Activated CD8-positive, alpha-beta memory T cell treated with anti-CD3 and anti-CD28 coated beads, Interleukin-2, amount 10 ng/mL, durations not matched to agents 7 days and 5 days (primary cell): ENCODE measurements around the gene ANXA9. TPM values are rescaled to one million over a fixed set of nuclear protein-coding genes. Genes with fewer than 3 reads are reported as not detected.

Experiments
- ATAC-seq: fragments of 150-1000 bp; cut with Tn5 transposase; one replicate; pipeline ENCODE4 v1.10.0; 2021; ENCODE audit warnings: moderate library complexity
- CTCF ChIA-PET: fragments of 350-600 bp; sonication (Branson Sonifier 250); formaldehyde crosslinking; loops from one replicate; lab custom pipeline; 2021; ENCODE audit warnings: antibody characterized with exemption; lab: Charles Lee
- DNase-seq: peaks from one replicate; pipeline ENCODE4 v3.0.0-alpha.2; 2020
- H3K27ac Mint-ChIP-seq: one replicate; pipeline ENCODE4 v1.8.0; 2021; ENCODE audit warnings: mild to moderate bottlenecking, mixed read lengths
- H3K27me3 Mint-ChIP-seq: one replicate; pipeline ENCODE4 v1.8.0; 2021; ENCODE audit warnings: mixed read lengths
- H3K36me3 Mint-ChIP-seq: one replicate; pipeline ENCODE4 v1.8.0; 2021; ENCODE audit warnings: mild to moderate bottlenecking, mixed read lengths
- H3K4me1 Mint-ChIP-seq: one replicate; pipeline ENCODE4 v1.8.0; 2021; ENCODE audit warnings: mixed read lengths
- H3K4me3 Mint-ChIP-seq: one replicate; pipeline ENCODE4 v1.8.0; 2021; ENCODE audit warnings: mild to moderate bottlenecking, moderate library complexity, mixed read lengths
- H3K9me3 Mint-ChIP-seq: one replicate; pipeline ENCODE4 v1.8.0; 2022; ENCODE audit warnings: low read depth, mixed read lengths
- total RNA-seq, 2 experiments: library from RNA; stranded (reverse); gene quantifications; one replicate each; pipeline ENCODE4 v1.2.3, GENCODE V29; 2021

The ANXA9 gene
- total RNA-seq, 2 experiments from 2014 or later, result 0.23 TPM; not detected in 1

DNA sequence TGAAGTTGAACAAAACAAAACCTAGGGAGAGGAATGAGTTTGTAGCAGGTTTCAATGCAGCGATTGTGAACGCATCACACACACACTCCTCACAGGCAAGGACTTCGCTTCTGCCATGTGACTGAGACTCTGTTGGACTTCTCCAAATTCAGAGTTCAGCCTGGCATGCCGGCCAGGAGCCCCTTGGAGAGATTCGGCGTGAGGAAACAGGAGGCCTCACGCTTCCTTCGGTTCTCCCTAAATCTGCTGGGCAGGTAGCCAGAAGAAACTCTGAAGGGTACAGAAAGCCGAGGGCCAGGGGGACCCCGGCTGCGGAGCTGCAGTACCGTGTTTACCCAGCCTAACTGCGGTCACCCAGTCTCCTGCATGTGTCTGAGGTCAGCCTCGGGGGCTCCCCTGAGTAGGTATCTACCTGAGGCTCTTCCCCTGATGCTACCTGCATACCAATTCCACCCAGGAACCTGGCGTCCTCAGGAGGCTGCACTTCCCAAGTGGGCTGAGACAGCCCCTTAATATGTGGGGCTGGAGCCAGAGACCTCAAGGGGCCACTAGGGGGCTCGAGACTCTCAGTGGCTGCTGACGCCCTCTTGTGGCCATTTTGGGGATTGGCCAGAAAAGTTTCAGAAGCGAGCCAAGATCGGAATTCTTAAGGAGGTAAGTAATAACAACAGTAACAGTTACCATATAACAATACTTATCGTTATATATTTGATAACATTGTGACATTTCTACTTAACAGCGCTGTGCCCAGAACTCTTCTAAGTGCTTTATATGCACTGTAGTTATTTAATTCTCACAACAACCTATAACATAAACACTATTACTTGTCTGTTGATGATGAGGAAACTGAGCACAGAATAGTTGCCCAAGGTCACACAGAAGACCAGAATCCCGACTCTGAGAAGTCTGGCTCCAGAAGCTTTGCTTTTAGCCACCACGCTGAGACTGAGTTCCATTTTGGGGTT is 2.7 kb upstream of the ANXA9 start:
- Mint-ChIP-seq H3K9me3 (no peaks in the 10 kb centered on the region), H3K4me3 (peak overlapping the region; percentile 30), H3K36me3 (no peaks in the 10 kb centered on the region), H3K27ac (peak overlapping the region; percentile 34), H3K4me1 (peaks cover 30% of the 10 kb centered on the region), H3K27me3 (no peaks in the 10 kb centered on the region)
- ATAC-seq (peak; percentile 70), DNase-seq (peak; percentile 92)
- CTCF ChIA-PET, result interaction anchor here (0.6 to 8.1 kb wide), 20 partner anchors 9 to 900 kb away, joined by 3 to 104 read pairs (median 4); partner anchors contain the start of genes ENSA, GOLPH3L and MINDY1

DNA sequence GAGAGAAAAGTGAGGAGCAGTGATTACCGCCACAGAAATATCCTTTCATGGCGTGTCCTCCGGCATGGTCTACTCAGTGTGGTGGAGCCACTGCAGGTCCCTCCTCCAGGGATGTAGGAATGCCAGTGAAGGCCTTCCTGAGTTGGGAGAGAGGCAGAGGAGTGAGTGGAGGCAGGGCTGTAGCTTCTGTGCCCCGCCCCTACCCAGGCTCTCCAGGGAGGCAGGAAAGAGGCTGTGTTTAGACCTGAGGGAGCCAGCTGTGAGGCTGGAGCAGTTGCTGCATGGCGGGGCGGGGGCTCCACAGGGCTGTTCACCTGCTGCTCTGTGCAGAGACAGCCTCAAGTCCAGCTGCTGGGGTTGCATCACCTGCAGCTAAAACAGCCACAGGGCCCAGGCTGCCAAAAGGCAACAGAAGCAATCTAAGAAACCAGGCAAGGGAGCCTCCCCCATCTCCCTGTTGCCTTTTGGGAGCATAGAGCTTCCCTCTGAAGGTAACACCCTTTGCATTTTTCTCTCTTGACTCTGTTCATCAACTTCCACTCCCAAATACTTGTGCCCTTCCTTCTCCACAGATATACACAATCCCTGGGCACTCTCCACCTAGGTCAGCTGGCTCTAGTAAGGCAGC is 801 bp upstream of the ANXA9 start:
- CTCF ChIA-PET, result interaction anchor here (0.7 to 8.1 kb wide), 7 partner anchors 9 to 413 kb away, joined by 3 to 104 read pairs (median 3); partner anchors contain the start of genes GABPB2, MINDY1 and TNFAIP8L2
- Mint-ChIP-seq H3K27me3 (no peaks in the 10 kb centered on the region), H3K4me1 (peaks cover 22% of the 10 kb centered on the region), H3K36me3 (no peaks in the 10 kb centered on the region), H3K4me3 (no peak overlapping the region), H3K27ac (no peak overlapping the region), H3K9me3 (no peaks in the 10 kb centered on the region)
- DNase-seq (no peak), ATAC-seq (no peak)

DNA sequence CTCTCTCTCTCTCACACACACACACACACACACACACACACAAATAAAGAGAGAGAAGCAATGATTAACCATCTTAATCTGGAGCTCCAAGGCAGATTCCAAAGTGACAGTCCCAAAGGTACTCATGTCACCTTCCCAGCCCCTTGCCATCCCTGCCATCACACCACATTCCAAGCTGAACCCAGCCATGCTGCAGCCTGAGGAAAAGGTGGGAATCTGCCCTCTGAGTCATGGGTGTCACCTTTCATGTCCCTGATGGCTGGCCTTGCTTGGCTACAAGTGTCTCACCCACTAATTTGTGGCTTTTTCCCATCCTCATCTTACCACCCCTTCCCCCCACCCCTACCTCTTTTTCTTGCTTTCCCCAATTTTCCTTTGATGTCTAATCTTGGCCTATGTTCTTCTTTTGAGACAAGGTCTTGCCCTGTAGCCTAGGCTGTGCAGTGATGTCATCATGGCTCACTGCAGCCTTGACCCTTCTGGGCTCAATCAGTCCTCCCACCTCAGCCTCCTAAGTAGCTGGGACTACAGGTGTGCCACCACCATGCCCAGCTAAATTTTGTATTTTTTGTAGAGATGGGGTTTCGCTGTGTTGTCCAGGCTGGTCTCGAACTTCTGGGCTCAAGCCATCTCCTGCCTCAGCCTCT is 3.2 kb downstream of the ANXA9 start:
- Mint-ChIP-seq H3K27ac (no peak overlapping the region), H3K9me3 (no peaks in the 10 kb centered on the region), H3K36me3 (no peaks in the 10 kb centered on the region), H3K27me3 (no peaks in the 10 kb centered on the region), H3K4me3 (no peak overlapping the region), H3K4me1 (peaks cover 3% of the 10 kb centered on the region)
- DNase-seq (no peak), ATAC-seq (no peak)
- CTCF ChIA-PET, result interaction anchor here (1.0 to 2.9 kb wide), 3 partner anchors 10 to 40 kb away, joined by 3 to 18 read pairs (median 5); partner anchors contain the start of gene MINDY1

DNA sequence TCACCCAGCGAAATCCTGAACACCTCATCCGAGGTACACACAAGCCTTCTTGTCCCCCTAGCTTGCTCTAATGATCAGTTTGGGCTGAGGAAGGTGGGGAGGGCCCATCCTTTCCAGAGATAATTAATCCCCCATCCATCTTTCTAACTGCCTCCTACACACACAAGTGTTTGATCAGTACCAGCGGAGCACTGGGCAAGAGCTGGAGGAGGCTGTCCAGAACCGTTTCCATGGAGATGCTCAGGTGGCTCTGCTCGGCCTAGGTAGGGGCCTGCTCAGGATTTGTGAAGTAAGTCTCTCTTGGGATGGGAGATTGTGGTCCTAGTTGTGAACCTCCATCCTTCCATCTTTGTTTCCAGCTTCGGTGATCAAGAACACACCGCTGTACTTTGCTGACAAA is 5.8 kb downstream of the ANXA9 start:
- Mint-ChIP-seq H3K27ac (no peak overlapping the region), H3K4me3 (no peak overlapping the region), H3K4me1 (peaks cover 3% of the 10 kb centered on the region), H3K27me3 (no peaks in the 10 kb centered on the region), H3K36me3 (no peaks in the 10 kb centered on the region), H3K9me3 (no peaks in the 10 kb centered on the region)
- ATAC-seq, result no peak
- CTCF ChIA-PET, result interaction anchor here (1.0 kb wide), 1 partner anchor 9 kb away, joined by 5 read pairs; no protein-coding TSS in a partner anchor
- DNase-seq, result no peak

DNA sequence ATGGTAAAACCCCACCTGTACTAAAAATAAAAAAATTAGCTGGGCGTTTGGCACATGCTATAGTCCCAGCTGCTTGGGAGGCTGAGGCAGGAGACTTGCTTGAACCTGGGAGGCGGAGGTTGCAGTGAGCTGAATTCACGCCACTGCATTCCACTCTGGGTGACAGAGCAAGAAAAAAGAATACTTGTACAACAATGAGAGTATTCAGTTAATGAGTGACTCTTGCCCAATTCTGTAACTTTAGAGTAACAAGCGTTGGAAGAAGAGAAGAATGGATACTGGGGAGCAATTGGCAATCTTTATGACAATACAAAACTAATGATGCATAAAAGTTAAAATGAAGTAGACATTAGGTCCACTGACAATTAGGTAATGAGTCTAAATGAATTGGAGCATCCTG is 10.5 kb downstream of the ANXA9 start:
- Mint-ChIP-seq H3K27ac (no peak overlapping the region), H3K4me1 (peaks cover 10% of the 10 kb centered on the region), H3K36me3 (no peaks in the 10 kb centered on the region), H3K9me3 (no peaks in the 10 kb centered on the region), H3K27me3 (no peaks in the 10 kb centered on the region), H3K4me3 (no peak overlapping the region)
- ATAC-seq (no peak), DNase-seq (no peak)
- CTCF ChIA-PET, result interaction anchor here (1.5 kb wide), 1 partner anchor 15 kb away, joined by 3 read pairs; no protein-coding TSS in a partner anchor

DNA sequence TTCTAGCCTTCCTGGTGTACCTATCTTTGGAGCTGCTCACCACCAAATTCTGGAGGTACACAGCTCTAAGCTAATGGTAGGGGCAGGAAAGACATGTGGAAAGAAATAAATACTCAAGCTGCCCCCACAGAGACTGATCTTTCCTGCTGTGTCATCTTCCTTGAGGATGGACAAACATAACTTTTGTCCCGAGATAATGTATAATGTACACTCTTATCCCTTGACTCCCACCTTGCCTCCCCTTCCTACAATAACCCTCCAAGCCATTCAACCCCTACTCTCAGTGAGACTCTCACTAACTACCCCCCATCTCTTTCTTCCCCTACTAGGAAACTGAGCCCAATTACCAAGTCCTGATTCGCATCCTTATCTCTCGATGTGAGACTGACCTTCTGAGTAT is 12.2 kb downstream of the ANXA9 start:
- no peaks in the 10 kb centered on the region for H3K9me3 Mint-ChIP-seq
- no peak overlapping the region for H3K27ac Mint-ChIP-seq
- CTCF ChIA-PET, result interaction anchor here (5.2 to 7.3 kb wide), 2 partner anchors 12 to 15 kb away, joined by 81 to 104 read pairs; partner anchors contain the start of genes ANXA9 and MINDY1
- H3K27me3 Mint-ChIP-seq, result no peaks in the 10 kb centered on the region
- DNase-seq (no peak), ATAC-seq (no peak)
- peaks cover 11% of the 10 kb centered on the region for H3K4me1 Mint-ChIP-seq
- H3K36me3 Mint-ChIP-seq, result no peaks in the 10 kb centered on the region
- no peak overlapping the region for H3K4me3 Mint-ChIP-seq

DNA sequence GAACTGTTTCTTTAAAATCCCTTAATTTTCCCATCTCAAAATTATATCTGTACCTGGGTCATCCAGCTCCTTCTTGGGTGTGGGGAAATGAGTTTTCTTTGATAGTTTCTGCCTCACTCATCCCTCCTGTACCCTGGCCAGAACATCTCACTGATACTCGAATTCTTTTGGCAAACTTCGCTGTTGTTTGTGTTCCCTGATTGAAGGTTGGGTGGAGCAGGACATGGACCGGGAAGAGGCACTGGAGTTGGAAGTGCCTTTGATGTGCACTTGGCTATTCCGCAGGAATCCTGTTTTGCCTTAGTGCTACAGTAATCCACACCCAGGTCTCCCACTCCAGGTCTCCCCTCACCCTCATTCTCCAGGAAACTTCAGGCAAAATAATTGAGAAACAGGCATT is 13.4 kb downstream of the ANXA9 start:
- H3K4me3 Mint-ChIP-seq, result peak overlapping the region; percentile 23
- ATAC-seq (no peak), DNase-seq (no peak)
- H3K27ac Mint-ChIP-seq, result peak overlapping the region; percentile 49
- H3K27me3 Mint-ChIP-seq, result no peaks in the 10 kb centered on the region
- H3K36me3 Mint-ChIP-seq, result no peaks in the 10 kb centered on the region
- CTCF ChIA-PET, result interaction anchor here (0.6 to 7.3 kb wide), 28 partner anchors 9 to 740 kb away, joined by 3 to 104 read pairs (median 3); partner anchors contain the start of genes ANXA9 and MINDY1
- peaks cover 15% of the 10 kb centered on the region for H3K4me1 Mint-ChIP-seq
- no peaks in the 10 kb centered on the region for H3K9me3 Mint-ChIP-seq

DNA sequence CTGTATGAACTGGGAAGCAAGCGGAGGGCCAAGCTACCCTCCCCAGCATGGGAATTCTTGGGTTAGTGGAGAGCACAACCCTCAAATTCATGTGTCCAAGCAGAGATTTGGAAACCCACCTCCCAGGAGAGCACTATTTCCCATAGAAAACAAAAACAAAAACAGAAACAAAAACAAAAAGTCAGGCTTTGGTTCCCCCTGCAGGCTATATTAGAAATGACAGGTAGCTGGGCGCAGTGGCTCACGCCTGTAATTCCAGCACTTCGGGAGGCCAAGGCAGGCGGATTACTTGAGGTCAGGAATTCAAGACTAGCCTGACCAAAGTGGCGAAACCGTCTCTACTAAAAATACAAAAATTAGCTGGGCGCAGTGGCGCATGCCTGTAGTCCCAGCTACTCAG is 13.8 kb downstream of the ANXA9 start:
- ATAC-seq (peak; percentile 46), DNase-seq (peak; percentile 56)
- no peaks in the 10 kb centered on the region for H3K36me3 Mint-ChIP-seq
- no peaks in the 10 kb centered on the region for H3K9me3 Mint-ChIP-seq
- H3K27ac Mint-ChIP-seq, result peak overlapping the region; percentile 49
- no peaks in the 10 kb centered on the region for H3K27me3 Mint-ChIP-seq
- peaks cover 15% of the 10 kb centered on the region for H3K4me1 Mint-ChIP-seq
- CTCF ChIA-PET, result interaction anchor here (0.6 to 7.3 kb wide), 30 partner anchors 10 to 740 kb away, joined by 3 to 104 read pairs (median 3); partner anchors contain the start of genes ANXA9, MINDY1 and TARS2
- peak overlapping the region; percentile 23 for H3K4me3 Mint-ChIP-seq

DNA sequence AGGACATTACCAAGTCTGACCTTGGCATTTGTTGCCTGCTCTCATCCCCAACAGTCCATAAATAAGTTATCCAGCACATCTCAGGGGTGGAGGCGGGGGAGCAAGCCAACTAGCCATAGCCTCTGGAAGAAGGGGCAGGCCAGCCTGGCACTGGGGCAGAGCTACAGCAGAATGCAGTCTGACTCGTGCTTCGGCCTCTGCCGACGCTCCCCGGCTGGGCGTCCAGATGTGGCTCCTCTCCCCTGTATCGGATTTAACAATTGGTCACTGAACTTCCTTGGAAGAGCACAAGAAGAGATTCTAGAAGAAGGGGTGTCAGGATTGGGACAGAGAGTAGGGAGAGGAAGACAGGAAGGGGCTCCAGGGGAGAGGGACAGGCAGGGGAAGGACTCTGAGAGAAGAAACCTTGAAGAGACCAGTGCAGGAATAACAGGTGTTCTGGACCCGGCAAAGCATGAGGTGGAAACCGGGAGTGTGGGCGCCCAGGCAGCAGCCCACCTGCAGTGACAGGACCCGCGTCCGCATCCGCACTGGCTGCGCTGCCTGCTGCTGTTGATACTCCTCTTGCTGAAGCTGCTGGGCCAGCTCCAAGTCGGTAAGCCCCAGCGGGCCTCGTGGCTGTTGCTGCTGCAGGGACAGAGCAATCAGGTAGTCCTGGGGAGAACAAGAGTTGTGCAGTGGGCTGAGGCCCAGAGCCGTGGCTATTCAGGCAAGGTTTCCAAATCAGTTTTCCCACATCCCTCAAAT is 15.2 kb downstream of the ANXA9 start:
- H3K4me3 Mint-ChIP-seq, result no peak overlapping the region
- peaks cover 15% of the 10 kb centered on the region for H3K4me1 Mint-ChIP-seq
- CTCF ChIA-PET, result interaction anchor here (0.6 to 7.3 kb wide), 6 partner anchors 9 to 741 kb away, joined by 3 to 104 read pairs (median 4); partner anchors contain the start of genes ANXA9, MINDY1 and MLLT11
- no peaks in the 10 kb centered on the region for H3K27me3 Mint-ChIP-seq
- H3K27ac Mint-ChIP-seq, result no peak overlapping the region
- DNase-seq, result no peak
- ATAC-seq, result no peak
- H3K36me3 Mint-ChIP-seq, result no peaks in the 10 kb centered on the region
- H3K9me3 Mint-ChIP-seq, result no peaks in the 10 kb centered on the region

DNA sequence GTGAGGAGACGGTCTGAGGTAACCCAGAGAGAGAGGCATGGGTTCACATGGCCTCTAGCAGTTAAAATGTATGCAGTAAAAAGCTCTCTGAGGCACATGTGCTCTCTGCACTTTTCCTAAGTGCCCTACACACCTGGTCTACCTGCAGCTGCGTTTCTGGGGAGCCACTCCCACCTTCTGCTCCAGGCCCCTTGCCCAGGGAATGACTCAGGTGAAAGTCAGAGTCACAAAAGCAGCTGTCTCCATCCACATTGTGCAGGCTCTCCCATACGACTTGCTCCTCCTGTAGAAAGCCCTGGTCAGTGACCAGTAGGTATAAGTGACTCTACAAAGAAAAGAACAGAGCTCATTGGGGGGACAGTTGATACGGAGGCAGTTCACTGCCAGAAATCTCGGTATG is 15.9 kb downstream of the ANXA9 start:
- H3K4me1 Mint-ChIP-seq, result peaks cover 20% of the 10 kb centered on the region
- DNase-seq, result no peak
- H3K4me3 Mint-ChIP-seq, result no peak overlapping the region
- H3K27me3 Mint-ChIP-seq, result no peaks in the 10 kb centered on the region
- H3K27ac Mint-ChIP-seq, result no peak overlapping the region
- H3K9me3 Mint-ChIP-seq, result no peaks in the 10 kb centered on the region
- CTCF ChIA-PET, result interaction anchor here (0.6 to 7.3 kb wide), 4 partner anchors 8 to 742 kb away, joined by 3 to 104 read pairs (median 42); partner anchors contain the start of genes ANXA9 and MINDY1
- no peak for ATAC-seq
- H3K36me3 Mint-ChIP-seq, result no peaks in the 10 kb centered on the region

DNA sequence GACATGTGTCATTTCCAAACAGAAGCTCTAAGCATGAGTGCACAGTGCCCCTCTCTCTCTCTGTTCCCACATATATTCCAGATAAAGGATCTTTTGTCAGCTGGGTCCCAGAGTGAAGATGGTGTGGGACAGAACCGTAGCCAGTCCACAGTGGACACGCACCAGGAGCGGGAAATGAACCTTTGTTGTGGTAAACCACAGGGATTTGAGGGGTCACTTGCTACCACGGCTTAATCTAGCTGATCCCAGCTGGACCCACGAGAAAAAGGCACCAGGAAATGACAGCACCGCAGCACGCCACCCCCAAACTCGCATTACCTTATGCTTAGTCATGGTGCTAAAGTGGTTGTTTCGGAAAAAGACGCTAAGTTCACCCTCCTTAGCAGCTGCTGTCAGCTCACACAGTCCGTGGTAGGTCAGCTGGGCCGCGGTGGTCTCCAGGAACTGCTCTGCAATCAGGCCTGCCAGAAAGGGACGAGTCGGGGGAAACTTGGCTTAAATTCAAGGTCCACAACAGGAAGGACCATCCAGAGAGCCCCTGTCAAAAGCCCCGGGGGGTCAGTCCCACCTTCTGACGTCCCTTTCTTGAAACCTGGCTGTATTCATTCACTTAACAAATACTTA is 17.1 kb downstream of the ANXA9 start:
- Mint-ChIP-seq H3K27me3 (no peaks in the 10 kb centered on the region), H3K4me1 (peaks cover 26% of the 10 kb centered on the region), H3K9me3 (no peaks in the 10 kb centered on the region), H3K36me3 (no peaks in the 10 kb centered on the region), H3K4me3 (no peak overlapping the region), H3K27ac (no peak overlapping the region)
- CTCF ChIA-PET, result interaction anchor here (1.1 to 7.3 kb wide), 3 partner anchors 20 to 744 kb away, joined by 3 to 104 read pairs (median 4); partner anchors contain the start of gene ANXA9
- ATAC-seq (peak; percentile 43), DNase-seq (peak; percentile 48)
